ENCODE data around the gene FSTL4. TPM values are rescaled to one million over a fixed set of nuclear protein-coding genes. Genes with fewer than 3 reads are reported as not detected.

FSTL4 gene
- total RNA-seq, 4 donors from 2014 or later: 0.27 TPM; not detected in 3

DNA sequence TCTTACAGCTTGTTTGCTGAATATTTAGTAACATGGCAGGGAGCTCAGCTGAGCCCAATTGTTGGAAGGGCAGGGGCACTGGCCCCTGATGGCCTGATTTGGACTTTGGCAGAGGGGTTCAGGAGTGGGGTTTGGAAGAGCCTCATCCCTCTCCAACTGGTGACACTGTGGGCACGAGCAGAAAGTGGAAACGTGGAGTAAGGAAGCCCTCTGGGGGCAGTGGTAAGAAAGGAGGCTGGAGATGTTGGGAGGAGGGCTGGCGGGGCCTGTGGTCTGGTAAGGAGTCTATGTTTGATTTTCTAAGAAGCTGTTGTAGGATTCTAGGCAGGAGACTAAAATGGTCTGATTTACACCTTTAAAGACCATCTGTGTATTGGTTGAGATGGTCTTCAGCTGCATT lies 351.6 kb downstream of the FSTL4 start:
- 63 to 83% methylated on average over 1 to 3 of the region's 3 CpGs for WGBS, 2 donors (ENCODE audit: low coverage in 1 of 2)
- intact Hi-C loops (cut with DNase I; ENCODE audit: low total_unique reads): no loop called here

DNA sequence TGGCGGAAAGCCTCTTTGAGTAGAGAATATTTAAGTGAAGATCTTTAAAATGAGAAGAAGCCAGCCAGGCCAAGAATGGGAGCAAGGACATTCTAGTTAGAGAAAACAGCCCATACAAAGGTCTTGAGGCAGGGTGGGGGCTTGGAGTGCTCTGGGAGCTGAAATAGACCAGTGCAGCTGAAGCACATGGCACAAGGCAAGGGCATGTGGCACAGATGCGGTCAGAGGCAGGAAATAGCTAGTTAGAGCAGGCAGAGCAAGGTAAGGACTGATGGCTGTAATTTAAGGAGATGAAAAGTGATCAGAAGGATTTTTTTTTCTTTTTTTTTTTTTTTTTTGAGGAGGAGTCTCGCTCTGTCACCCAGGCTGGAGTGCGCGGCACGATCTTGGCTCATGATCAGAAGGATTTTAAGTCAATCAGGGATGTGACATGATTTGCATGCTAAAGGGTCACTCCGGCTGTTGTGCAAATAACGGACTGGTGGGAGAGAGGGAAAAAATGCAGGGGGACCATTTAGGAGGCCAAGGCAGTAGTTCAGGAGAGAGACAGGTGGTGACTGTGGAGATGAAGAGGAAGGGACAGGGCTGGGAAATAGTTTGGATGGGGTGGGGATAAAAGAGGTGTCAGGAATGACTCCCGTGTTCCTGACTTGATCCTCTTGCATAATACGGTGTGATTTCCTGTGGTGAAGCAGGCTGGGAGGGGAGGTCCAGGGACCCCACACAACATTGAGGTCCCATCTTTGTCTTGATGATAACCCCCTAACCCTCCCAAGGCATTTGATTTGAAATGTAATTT lies 352.9 kb downstream of the FSTL4 start:
- no peaks in the 10 kb centered on the region for H3K9me3 ChIP-seq
- no peak overlapping the region for H3K4me3 ChIP-seq
- TF ChIP-seq, protein P1, sequence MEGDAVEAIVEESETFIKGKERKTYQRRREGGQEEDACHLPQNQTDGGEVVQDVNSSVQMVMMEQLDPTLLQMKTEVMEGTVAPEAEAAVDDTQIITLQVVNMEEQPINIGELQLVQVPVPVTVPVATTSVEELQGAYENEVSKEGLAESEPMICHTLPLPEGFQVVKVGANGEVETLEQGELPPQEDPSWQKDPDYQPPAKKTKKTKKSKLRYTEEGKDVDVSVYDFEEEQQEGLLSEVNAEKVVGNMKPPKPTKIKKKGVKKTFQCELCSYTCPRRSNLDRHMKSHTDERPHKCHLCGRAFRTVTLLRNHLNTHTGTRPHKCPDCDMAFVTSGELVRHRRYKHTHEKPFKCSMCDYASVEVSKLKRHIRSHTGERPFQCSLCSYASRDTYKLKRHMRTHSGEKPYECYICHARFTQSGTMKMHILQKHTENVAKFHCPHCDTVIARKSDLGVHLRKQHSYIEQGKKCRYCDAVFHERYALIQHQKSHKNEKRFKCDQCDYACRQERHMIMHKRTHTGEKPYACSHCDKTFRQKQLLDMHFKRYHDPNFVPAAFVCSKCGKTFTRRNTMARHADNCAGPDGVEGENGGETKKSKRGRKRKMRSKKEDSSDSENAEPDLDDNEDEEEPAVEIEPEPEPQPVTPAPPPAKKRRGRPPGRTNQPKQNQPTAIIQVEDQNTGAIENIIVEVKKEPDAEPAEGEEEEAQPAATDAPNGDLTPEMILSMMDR (IDR thresholded peaks at IDR 0.05): no peak
- TF ChIP-seq EP300 (IDR thresholded peaks at IDR 0.05; ENCODE audit: low read depth) (no peak), POLR2A (IDR thresholded peaks at IDR 0.05) (no peak), POLR2AphosphoS5 (IDR thresholded peaks at IDR 0.05) (no peak)
- in situ Hi-C loops (cut with MboI; ENCODE audit: low pct_ligation_motif_present in 1 of 4, low pct_unique_long_range_greater_than_20kb in 1 of 4, low sequenced_read_pairs in 3 of 4): no loop called here
- no peak for DNase-seq
- H3K4me1 ChIP-seq: no peaks in the 10 kb centered on the region
- H3K36me3 ChIP-seq: no peaks in the 10 kb centered on the region
- intact Hi-C loops (cut with DNase I; ENCODE audit: low total_unique reads): no loop called here
- H3K27me3 ChIP-seq: no peaks in the 10 kb centered on the region
- H3K27ac ChIP-seq: no peak overlapping the region
- 86 to 93% methylated on average over 3 to 10 of the region's 10 CpGs for WGBS, 2 donors (ENCODE audit: low coverage in 1 of 2)

More for the DNA sequence above, 351.6 kb downstream of the FSTL4 start:
- TF ChIP-seq POLR2AphosphoS5 (IDR thresholded peaks at IDR 0.05): no peak
- TF ChIP-seq EP300 (IDR thresholded peaks at IDR 0.05; ENCODE audit: low read depth): no peak
- TF ChIP-seq, protein P1 (IDR thresholded peaks at IDR 0.05): no peak
- no peak for TF ChIP-seq POLR2A (IDR thresholded peaks at IDR 0.05)
- Histone ChIP-seq H3K27ac (no peak overlapping the region), H3K4me3 (no peak overlapping the region), H3K27me3 (no peaks in the 10 kb centered on the region), H3K36me3 (no peaks in the 10 kb centered on the region), H3K4me1 (no peaks in the 10 kb centered on the region), H3K9me3 (no peaks in the 10 kb centered on the region)
- in situ Hi-C loops (cut with MboI; ENCODE audit: low pct_ligation_motif_present in 1 of 4, low pct_unique_long_range_greater_than_20kb in 1 of 4, low sequenced_read_pairs in 3 of 4): no loop called here
- no peak for DNase-seq

DNA sequence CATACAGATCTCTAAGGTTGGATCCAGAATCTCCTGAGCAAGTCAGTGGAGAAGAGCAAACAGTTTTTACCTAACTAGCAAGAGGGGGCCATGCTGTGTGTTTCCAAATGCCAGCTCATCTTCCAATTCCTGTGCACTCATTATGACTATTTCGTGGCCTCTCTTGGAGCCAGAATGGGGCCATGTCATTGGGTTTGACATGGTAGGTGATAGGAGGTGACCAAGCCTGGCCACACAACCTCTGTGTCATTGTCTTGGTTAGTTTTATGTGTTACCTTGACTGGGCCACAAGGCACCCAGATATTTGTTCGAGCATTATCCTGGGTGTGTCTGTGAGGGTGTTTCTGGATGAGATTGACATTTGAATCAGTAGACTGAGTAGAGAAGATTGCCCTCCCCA lies 354.4 kb downstream of the FSTL4 start:
- no peak for TF ChIP-seq POLR2A (IDR thresholded peaks at IDR 0.05)
- TF ChIP-seq, protein P1 (IDR thresholded peaks at IDR 0.05): no peak
- no peak for TF ChIP-seq EP300 (IDR thresholded peaks at IDR 0.05; ENCODE audit: low read depth)
- no peak for TF ChIP-seq POLR2AphosphoS5 (IDR thresholded peaks at IDR 0.05)
- 88 to 96% methylated on average over 1 to 2 of the region's 2 CpGs for WGBS, 2 donors (ENCODE audit: low coverage in 1 of 2)
- no peak for DNase-seq
- in situ Hi-C loops (cut with MboI; ENCODE audit: low pct_ligation_motif_present in 1 of 4, low pct_unique_long_range_greater_than_20kb in 1 of 4, low sequenced_read_pairs in 3 of 4): no loop called here
- Histone ChIP-seq H3K4me3 (no peak overlapping the region), H3K36me3 (no peaks in the 10 kb centered on the region), H3K4me1 (no peaks in the 10 kb centered on the region), H3K27ac (no peak overlapping the region), H3K27me3 (no peaks in the 10 kb centered on the region), H3K9me3 (no peaks in the 10 kb centered on the region)
- intact Hi-C loops (cut with DNase I; ENCODE audit: low total_unique reads): no loop called here

DNA sequence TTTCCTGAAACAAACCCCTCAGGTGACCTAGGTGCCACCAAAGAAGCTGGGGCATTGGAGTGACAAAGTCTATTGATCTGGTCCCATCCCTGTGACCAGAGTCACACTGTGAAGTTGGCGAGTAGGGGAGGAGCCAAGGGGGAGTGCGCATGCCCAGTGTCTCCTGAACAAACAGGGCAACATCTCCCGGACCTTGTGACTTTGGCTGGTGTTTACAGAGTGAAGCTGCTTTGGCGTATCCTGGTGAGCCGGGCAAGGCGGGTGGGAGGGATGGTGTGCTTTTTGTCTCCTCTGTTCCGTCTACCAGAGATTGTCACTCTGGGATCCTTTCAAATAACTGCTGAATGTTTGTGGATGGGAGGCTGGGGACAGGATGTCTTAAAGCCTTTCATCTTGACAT lies 356.1 kb downstream of the FSTL4 start:
- H3K4me1 ChIP-seq: no peaks in the 10 kb centered on the region
- H3K36me3 ChIP-seq: no peaks in the 10 kb centered on the region
- in situ Hi-C loops (cut with MboI; ENCODE audit: low pct_ligation_motif_present in 1 of 4, low pct_unique_long_range_greater_than_20kb in 1 of 4, low sequenced_read_pairs in 3 of 4) (no loop called here), intact Hi-C loops (cut with DNase I; ENCODE audit: low total_unique reads) (no loop called here)
- DNase-seq: no peak
- H3K9me3 ChIP-seq: no peaks in the 10 kb centered on the region
- no peak overlapping the region for H3K4me3 ChIP-seq
- 67% methylated on average over 7 of the region's 7 CpGs; no CpG with 5 or more reads in 1 of the 2 donors for WGBS, 2 donors (ENCODE audit: low coverage in 1 of 2)
- TF ChIP-seq, protein P1 (IDR thresholded peaks at IDR 0.05): no peak
- TF ChIP-seq POLR2AphosphoS5 (IDR thresholded peaks at IDR 0.05): no peak
- TF ChIP-seq POLR2A (IDR thresholded peaks at IDR 0.05): no peak
- TF ChIP-seq EP300 (IDR thresholded peaks at IDR 0.05; ENCODE audit: low read depth): no peak
- no peaks in the 10 kb centered on the region for H3K27me3 ChIP-seq
- no peak overlapping the region for H3K27ac ChIP-seq

Data from transverse colon (tissue), 4 donors.